GM21619 (cell line): Measurements from ENCODE around the gene GPR141.

Experiments
- ATAC-seq: cut with Tn5 transposase; IDR thresholded peaks from one replicate; pipeline ENCODE4 v1.9.1; 2021; ENCODE audit not compliant: unreplicated experiment

GPR141 gene

GRCh38 chr7:37775921-37776320 is 92.4 kb downstream of the GPR141 start:
- no peak for ATAC-seq

GRCh38 chr7:37781156-37781555 is 97.6 kb downstream of the GPR141 start:
- no peak for ATAC-seq

GRCh38 chr7:37782166-37782565 is 98.6 kb downstream of the GPR141 start:
- ATAC-seq = no peak

GRCh38 chr7:37784015-37784414 is 100.4 kb downstream of the GPR141 start:
- no peak for ATAC-seq

GRCh38 chr7:37786741-37787569 is 103.4 kb downstream of the GPR141 start:
- peak; percentile 83 for ATAC-seq
